ENCODE measurements around the gene GNAT1. TPM values are rescaled to one million over a fixed set of nuclear protein-coding genes. Genes with fewer than 3 reads are reported as not detected.

The GNAT1 gene
- total RNA-seq, 1 donor from 2014 or later, result not detected

- Histone ChIP-seq H3K4me3 (ENCODE audit: low read depth, low read length) (no peak overlapping the region), H3K27me3 (ENCODE audit: control insufficient read depth, insufficient read depth, low read length) (no peaks in the 10 kb centered on the region), H3K36me3 (ENCODE audit: control insufficient read depth, insufficient read depth, low read length) (no peaks in the 10 kb centered on the region)
- TF ChIP-seq, protein P1, sequence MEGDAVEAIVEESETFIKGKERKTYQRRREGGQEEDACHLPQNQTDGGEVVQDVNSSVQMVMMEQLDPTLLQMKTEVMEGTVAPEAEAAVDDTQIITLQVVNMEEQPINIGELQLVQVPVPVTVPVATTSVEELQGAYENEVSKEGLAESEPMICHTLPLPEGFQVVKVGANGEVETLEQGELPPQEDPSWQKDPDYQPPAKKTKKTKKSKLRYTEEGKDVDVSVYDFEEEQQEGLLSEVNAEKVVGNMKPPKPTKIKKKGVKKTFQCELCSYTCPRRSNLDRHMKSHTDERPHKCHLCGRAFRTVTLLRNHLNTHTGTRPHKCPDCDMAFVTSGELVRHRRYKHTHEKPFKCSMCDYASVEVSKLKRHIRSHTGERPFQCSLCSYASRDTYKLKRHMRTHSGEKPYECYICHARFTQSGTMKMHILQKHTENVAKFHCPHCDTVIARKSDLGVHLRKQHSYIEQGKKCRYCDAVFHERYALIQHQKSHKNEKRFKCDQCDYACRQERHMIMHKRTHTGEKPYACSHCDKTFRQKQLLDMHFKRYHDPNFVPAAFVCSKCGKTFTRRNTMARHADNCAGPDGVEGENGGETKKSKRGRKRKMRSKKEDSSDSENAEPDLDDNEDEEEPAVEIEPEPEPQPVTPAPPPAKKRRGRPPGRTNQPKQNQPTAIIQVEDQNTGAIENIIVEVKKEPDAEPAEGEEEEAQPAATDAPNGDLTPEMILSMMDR (IDR thresholded peaks at IDR 0.05; ENCODE audit: insufficient read depth, low read length, poor library complexity, severe bottlenecking), result no peak
- no peak for DNase-seq (ENCODE audit: low read depth)
These were observed 23.6 kb upstream of the GNAT1 start for GRCh38 chr3:50167841-50168209.

- DNase-seq (ENCODE audit: low read depth), result no peak
- no peak overlapping the region for H3K4me3 ChIP-seq (ENCODE audit: low read depth, low read length)
- no peaks in the 10 kb centered on the region for H3K36me3 ChIP-seq (ENCODE audit: control insufficient read depth, insufficient read depth, low read length)
- H3K27me3 ChIP-seq (ENCODE audit: control insufficient read depth, insufficient read depth, low read length), result no peaks in the 10 kb centered on the region
- TF ChIP-seq, protein P1 (IDR thresholded peaks at IDR 0.05; ENCODE audit: insufficient read depth, low read length, poor library complexity, severe bottlenecking), result no peak
These were observed 23.0 kb upstream of the GNAT1 start for GRCh38 chr3:50168388-50168787.

DNA sequence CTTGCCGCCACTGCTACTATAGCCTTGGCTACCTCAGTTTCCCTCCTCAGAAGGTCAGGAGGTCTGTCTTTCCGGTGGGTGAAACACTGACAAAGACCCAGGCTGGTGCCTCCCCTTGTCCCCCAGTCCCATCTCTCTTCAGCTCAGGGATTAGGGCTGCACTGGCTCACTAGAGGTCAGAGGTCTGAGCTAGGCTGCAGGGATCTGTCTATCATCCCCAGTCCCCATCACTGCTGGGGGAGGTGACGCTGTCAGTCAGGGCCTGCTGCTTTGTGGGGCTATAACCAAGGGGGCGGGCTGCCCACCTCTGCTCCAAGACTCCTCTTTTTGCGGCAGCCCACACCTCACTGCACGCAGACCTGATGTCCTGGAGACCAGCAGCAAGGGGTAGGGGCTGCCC, 22.6 kb upstream of the GNAT1 start:
- no peak for DNase-seq (ENCODE audit: low read depth)
- TF ChIP-seq, protein P1 (IDR thresholded peaks at IDR 0.05; ENCODE audit: insufficient read depth, low read length, poor library complexity, severe bottlenecking), result no peak
- Histone ChIP-seq H3K4me3 (ENCODE audit: low read depth, low read length) (no peak overlapping the region), H3K36me3 (ENCODE audit: control insufficient read depth, insufficient read depth, low read length) (no peaks in the 10 kb centered on the region), H3K27me3 (ENCODE audit: control insufficient read depth, insufficient read depth, low read length) (no peaks in the 10 kb centered on the region)

DNA sequence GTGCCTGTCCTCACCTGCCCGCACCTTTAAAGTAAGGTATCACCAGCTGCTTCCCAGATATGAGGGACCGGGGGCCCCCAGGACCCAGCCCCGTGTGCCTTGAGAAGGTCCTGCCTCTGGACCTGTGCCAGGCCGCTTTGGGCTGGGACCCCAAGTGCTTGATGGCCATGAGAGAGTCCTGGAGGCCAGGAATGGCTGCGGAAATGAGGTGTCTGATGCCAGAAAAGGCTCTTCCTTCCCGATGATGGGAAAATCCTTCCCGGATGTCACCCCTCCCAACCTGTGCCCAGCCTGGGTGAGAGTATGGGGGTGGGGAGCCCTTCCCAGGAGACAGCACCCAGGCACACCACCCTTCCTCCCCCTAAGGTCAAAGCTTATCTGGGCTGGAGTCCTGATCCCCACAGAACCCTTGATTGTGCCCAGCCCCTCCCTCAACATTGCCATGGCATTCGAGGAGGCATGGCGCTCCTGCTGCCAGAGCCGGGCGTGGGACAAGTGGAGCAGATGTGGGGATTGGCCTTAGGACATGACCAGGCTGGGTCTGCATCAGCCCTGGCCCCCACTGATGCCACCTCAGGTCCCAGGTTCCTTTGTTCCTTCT, 22.1 kb upstream of the GNAT1 start:
- no peaks in the 10 kb centered on the region for H3K36me3 ChIP-seq (ENCODE audit: control insufficient read depth, insufficient read depth, low read length)

DNA sequence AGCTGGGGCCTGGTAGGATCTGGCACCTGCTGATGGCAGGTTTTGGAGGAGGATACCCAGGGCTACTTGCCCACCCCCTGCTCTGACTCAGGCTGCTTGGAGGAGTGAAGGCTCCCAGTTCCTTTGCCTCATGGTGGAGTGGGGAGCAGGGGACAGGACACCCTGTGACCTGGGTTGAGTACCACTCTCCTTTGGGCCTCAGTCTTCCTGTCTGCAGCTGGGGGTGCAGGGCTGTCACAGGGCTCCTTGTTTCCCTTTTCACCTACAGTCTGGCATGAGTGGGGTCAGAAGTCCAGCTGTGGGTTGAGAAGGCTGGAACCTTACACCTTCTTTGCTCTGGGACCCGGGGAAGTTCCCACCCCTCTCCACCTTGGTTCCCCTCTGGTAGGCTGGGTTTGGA, 21.6 kb upstream of the GNAT1 start:
- no peak overlapping the region for H3K4me3 ChIP-seq (ENCODE audit: low read depth, low read length)
- no peaks in the 10 kb centered on the region for H3K27me3 ChIP-seq (ENCODE audit: control insufficient read depth, insufficient read depth, low read length)
- peaks cover 2% of the 10 kb centered on the region for H3K36me3 ChIP-seq (ENCODE audit: control insufficient read depth, insufficient read depth, low read length)
- DNase-seq (ENCODE audit: low read depth), result no peak
- TF ChIP-seq, protein P1 (IDR thresholded peaks at IDR 0.05; ENCODE audit: insufficient read depth, low read length, poor library complexity, severe bottlenecking), result no peak

More for the DNA sequence above, 22.1 kb upstream of the GNAT1 start:
- no peaks in the 10 kb centered on the region for H3K27me3 ChIP-seq (ENCODE audit: control insufficient read depth, insufficient read depth, low read length)
- DNase-seq (ENCODE audit: low read depth), result no peak
- H3K4me3 ChIP-seq (ENCODE audit: low read depth, low read length), result no peak overlapping the region
- TF ChIP-seq, protein P1 (IDR thresholded peaks at IDR 0.05; ENCODE audit: insufficient read depth, low read length, poor library complexity, severe bottlenecking), result no peak

DNA sequence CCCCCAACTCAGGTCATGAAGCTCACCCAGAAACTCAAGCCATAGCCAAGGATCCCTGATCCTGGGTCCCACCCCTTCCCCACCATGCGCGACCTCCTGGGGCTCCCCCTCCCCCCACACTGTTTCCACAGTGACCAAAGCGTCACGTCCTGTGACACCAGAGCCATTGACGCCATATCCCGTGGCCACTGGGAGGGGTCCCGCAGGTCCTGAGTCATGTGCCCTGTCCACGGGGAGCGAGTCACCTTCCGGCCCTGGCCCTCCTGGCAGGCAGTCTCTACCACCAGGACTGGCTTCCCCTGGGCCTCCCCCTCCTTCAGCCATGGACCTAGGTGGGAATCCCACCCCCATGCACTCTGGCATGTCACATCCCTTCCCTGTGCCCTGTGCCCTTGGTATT, 20.7 kb upstream of the GNAT1 start:
- no peak for DNase-seq (ENCODE audit: low read depth)
- Histone ChIP-seq H3K4me3 (ENCODE audit: low read depth, low read length) (no peak overlapping the region), H3K27me3 (ENCODE audit: control insufficient read depth, insufficient read depth, low read length) (no peaks in the 10 kb centered on the region), H3K36me3 (ENCODE audit: control insufficient read depth, insufficient read depth, low read length) (peaks cover 2% of the 10 kb centered on the region)
- TF ChIP-seq, protein P1 (IDR thresholded peaks at IDR 0.05; ENCODE audit: insufficient read depth, low read length, poor library complexity, severe bottlenecking), result no peak

Measured in kidney epithelial cell (primary cell).